Bronchial epithelial cell (primary cell): ENCODE data around the gene CAMSAP3. TPM values are rescaled to one million over a fixed set of nuclear protein-coding genes. Genes with fewer than 3 reads are reported as not detected.
"Not testable (repeated sequence)": the region's sequence is repeated elsewhere in the genome, so short reads cannot be mapped to it uniquely, and the experiment has no call there.

Source experiments
- DNase-seq: peaks from one replicate; pipeline ENCODE4 v3.0.0-alpha.2; 2010; ENCODE audit warnings: low read depth
- FAIRE-seq: peaks from 2 replicates; lab custom pipeline; 2011; peaks lifted over from hg19 to GRCh38; lab: Jason Lieb, UNC
- H3K27me3 ChIP-seq: 2 replicates; pipeline ENCODE4 v1.5.1; 2011; ENCODE audit warnings: low read length; ENCODE audit not compliant: control insufficient read depth, insufficient read depth
- H3K36me3 ChIP-seq: 2 replicates; pipeline ENCODE4 v1.5.1; 2011; ENCODE audit warnings: low read length; ENCODE audit not compliant: control insufficient read depth, insufficient read depth
- H3K4me3 ChIP-seq: 2 replicates; pipeline ENCODE4 v1.5.1; 2011; ENCODE audit warnings: mild to moderate bottlenecking, low read depth, low read length, control low read depth
- total RNA-seq: library from RNA; depleted of rRNA; stranded (reverse); fragments of >200 nt; gene quantifications from 2 replicates; pipeline ENCODE4 v1.2.1, GENCODE V29; 2014
- TF ChIP-seq, protein P1 (sequence below): IDR thresholded peaks from 2 replicates; pipeline ENCODE4 v1.5.1; 2011; ENCODE audit warnings: mild to moderate bottlenecking, moderate library complexity, low read length, control low read depth, inconsistent platforms; ENCODE audit not compliant: insufficient read depth, severe bottlenecking

Gene CAMSAP3
- total RNA-seq, 1 donor from 2014 or later, result 2.4 TPM

GRCh38 chr19:7640803-7641202 lies 45.1 kb downstream of the CAMSAP3 start:
- no peak for DNase-seq
- FAIRE-seq, result no peak
- peaks cover 14% of the 10 kb centered on the region for H3K36me3 ChIP-seq
- H3K4me3 ChIP-seq, result no peak overlapping the region
- TF ChIP-seq, protein P1, sequence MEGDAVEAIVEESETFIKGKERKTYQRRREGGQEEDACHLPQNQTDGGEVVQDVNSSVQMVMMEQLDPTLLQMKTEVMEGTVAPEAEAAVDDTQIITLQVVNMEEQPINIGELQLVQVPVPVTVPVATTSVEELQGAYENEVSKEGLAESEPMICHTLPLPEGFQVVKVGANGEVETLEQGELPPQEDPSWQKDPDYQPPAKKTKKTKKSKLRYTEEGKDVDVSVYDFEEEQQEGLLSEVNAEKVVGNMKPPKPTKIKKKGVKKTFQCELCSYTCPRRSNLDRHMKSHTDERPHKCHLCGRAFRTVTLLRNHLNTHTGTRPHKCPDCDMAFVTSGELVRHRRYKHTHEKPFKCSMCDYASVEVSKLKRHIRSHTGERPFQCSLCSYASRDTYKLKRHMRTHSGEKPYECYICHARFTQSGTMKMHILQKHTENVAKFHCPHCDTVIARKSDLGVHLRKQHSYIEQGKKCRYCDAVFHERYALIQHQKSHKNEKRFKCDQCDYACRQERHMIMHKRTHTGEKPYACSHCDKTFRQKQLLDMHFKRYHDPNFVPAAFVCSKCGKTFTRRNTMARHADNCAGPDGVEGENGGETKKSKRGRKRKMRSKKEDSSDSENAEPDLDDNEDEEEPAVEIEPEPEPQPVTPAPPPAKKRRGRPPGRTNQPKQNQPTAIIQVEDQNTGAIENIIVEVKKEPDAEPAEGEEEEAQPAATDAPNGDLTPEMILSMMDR, result no peak
- H3K27me3 ChIP-seq, result no peaks in the 10 kb centered on the region

DNA sequence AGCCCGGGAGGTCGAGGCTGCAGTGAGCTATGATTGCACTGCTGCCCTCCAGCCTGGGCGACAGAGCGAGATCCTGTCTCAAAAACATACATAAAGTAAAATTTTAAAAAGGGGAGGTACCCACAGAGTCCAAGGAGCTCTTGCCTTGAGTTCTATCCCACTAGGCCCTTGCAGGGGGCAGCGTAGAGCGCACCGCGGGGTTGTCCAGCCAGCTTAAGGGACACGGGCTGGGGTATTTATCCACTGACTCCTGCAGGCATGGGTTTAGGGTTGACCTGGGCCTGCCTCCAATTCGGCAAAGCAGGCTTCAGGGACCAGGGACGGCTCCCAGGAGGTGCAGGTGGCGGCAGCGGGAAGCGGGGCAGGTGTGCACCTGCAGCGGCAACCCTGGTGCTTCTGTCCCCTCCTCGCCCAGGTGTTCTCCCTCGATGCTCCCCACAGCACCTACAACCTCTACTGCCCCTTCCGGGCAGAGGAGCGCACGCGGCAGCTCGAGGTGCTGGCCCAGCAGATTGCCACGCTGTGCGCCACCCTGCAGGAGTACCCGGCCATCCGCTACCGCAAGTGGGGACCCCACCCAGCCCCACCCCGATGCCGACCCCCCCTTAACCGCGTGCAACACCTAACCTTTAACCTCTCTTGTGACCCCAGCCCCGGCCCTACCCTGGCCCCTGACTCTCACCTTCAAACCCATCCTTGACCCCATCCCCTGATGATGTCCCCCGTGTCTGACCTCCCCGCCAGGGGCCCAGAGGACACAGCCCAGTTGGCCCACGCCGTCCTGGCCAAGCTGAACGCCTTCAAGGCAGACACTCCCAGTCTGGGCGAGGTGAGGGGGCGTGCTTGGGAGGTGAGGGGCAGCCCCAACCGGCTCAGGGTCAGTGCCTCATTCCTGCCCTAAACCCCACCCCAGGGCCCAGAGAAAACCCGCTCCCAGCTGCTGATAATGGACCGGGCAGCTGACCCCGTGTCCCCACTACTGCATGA lies 45.9 kb downstream of the CAMSAP3 start:
- FAIRE-seq (no peak), DNase-seq (no peak)
- TF ChIP-seq, protein P1, result peak; percentile 6
- Histone ChIP-seq H3K27me3 (no peaks in the 10 kb centered on the region), H3K4me3 (no peak overlapping the region), H3K36me3 (peaks cover 15% of the 10 kb centered on the region)

- DNase-seq, result no peak
- Histone ChIP-seq H3K4me3 (no peak overlapping the region), H3K36me3 (peaks cover 16% of the 10 kb centered on the region), H3K27me3 (no peaks in the 10 kb centered on the region)
- no peak for FAIRE-seq
- TF ChIP-seq, protein P1, result no peak
Measured at GRCh38 chr19:7642295-7643030, 46.8 kb downstream of the CAMSAP3 start.

DNA sequence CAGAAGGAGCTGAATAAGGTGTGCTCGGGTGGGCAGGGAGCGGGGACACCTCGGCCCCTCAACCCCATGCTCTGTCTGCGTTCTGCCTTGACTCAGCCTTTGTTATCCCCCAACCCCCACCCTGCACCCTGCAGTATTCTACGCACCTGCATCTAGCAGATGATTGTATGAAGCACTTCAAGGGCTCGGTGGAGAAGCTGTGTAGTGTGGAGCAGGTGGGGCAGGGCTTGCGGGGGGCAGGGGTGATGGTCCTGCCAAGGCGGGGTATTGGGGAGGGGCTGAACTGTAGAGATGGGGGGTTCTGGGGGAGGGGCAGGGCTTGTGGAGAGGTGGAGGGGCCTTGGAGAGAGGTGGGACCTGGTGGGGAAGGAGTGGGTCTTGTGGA lies 47.4 kb downstream of the CAMSAP3 start:
- Histone ChIP-seq H3K36me3 (peaks cover 17% of the 10 kb centered on the region), H3K4me3 (no peak overlapping the region), H3K27me3 (no peaks in the 10 kb centered on the region)
- TF ChIP-seq, protein P1, result no peak
- FAIRE-seq, result no peak
- no peak for DNase-seq

DNA sequence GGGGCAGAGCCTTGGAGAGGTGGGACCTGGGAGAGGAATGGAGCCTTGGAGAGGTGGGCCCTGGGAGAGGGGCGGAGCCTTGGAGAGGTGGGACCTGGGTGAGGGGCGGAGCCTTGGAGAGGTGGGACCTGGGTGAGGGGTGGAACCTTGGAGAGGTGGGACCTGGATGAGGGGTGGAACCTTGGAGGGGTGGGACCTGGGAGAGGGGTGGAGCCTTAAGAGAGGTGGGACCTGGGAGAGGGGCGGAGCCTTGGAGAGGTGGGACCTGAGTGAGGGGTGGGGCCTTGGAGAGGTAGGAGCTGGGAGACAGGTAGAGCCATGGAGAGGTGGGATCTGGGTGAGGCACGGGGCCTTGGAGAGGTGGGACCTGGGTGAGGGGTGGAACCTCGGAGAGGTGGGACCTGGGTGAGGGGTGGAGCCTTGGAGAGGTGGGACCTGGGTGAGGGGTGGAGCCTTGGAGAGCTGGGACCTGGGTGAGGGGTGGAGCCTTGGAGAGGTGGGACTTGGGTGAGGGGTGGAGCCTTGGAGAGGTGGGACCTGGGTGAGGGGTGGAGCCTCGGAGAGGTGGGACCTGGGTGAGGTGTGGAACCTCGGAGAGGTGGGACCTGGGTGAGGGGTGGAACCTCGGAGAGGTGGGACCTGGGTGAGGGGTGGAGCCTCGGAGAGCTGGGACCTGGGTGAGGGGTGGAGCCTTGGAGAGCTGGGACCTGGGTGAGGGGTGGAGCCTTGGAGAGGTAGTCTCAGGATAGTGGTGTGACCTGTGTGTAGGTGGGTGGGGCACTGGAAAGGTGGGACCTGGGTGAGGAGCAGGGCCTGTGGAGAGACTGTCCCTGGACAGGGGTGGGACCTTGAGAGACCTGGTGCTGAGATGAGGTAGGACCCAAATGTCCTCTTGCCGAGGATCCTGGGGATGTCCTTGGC lies 48.2 kb downstream of the CAMSAP3 start:
- H3K36me3 ChIP-seq, result peaks cover 17% of the 10 kb centered on the region
- peak; percentile 50 for DNase-seq

More for the DNA sequence above, 48.2 kb downstream of the CAMSAP3 start:
- not testable (repeated sequence) for H3K27me3 ChIP-seq, H3K4me3 ChIP-seq, FAIRE-seq
